SK-N-SH (cell line): Measurements from ENCODE around the gene CMTM1.

Experiments
- PBX3 ChIP-seq: IDR thresholded peaks from 2 replicates; pipeline ENCODE4; 2012
- YY1 ChIP-seq: IDR thresholded peaks from 2 replicates; pipeline ENCODE4 v1.4.0; 2012; ENCODE audit warnings: low read depth, mild to moderate bottlenecking
- TF ChIP-seq, protein P1 (sequence below): fragments of 200-600 bp; sonication (generic); IDR thresholded peaks from 2 replicates; pipeline ENCODE4 v1.6.1; 2017; ENCODE audit warnings: antibody characterized with exemption, mild to moderate bottlenecking, moderate library complexity

- TF ChIP-seq, protein P1, sequence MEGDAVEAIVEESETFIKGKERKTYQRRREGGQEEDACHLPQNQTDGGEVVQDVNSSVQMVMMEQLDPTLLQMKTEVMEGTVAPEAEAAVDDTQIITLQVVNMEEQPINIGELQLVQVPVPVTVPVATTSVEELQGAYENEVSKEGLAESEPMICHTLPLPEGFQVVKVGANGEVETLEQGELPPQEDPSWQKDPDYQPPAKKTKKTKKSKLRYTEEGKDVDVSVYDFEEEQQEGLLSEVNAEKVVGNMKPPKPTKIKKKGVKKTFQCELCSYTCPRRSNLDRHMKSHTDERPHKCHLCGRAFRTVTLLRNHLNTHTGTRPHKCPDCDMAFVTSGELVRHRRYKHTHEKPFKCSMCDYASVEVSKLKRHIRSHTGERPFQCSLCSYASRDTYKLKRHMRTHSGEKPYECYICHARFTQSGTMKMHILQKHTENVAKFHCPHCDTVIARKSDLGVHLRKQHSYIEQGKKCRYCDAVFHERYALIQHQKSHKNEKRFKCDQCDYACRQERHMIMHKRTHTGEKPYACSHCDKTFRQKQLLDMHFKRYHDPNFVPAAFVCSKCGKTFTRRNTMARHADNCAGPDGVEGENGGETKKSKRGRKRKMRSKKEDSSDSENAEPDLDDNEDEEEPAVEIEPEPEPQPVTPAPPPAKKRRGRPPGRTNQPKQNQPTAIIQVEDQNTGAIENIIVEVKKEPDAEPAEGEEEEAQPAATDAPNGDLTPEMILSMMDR = no peak
- TF ChIP-seq YY1 (no peak), PBX3 (no peak)
These were observed 56.6 kb downstream of the CMTM1 start for GRCh38 chr16:66622863-66623262.
